Raji (cell line): Measurements from ENCODE around the gene IFNAR1.

Experiments
- POLR2A ChIP-seq: IDR thresholded peaks from 2 replicates; pipeline ENCODE4 v1.6.1; 2011; ENCODE audit warnings: low read depth, low read length, control low read depth; ENCODE audit not compliant: insufficient read depth

Gene IFNAR1

GRCh38 chr21:33299181-33299752 lies 25.5 kb upstream of the IFNAR1 start:
- TF ChIP-seq POLR2A, result no peak

GRCh38 chr21:33300701-33301631 lies 23.8 kb upstream of the IFNAR1 start:
- no peak for TF ChIP-seq POLR2A

GRCh38 chr21:33301632-33302002 lies 23.2 kb upstream of the IFNAR1 start:
- no peak for TF ChIP-seq POLR2A

GRCh38 chr21:33302055-33302454 lies 22.7 kb upstream of the IFNAR1 start:
- no peak for TF ChIP-seq POLR2A

- TF ChIP-seq POLR2A, result no peak
Measured at GRCh38 chr21:33302796-33303195, 22.0 kb upstream of the IFNAR1 start.

- no peak for TF ChIP-seq POLR2A
Measured at GRCh38 chr21:33305344-33305671, 19.5 kb upstream of the IFNAR1 start.

- TF ChIP-seq POLR2A, result no peak
Measured at GRCh38 chr21:33305938-33306337, 18.8 kb upstream of the IFNAR1 start.

GRCh38 chr21:33308586-33309490 lies 15.9 kb upstream of the IFNAR1 start:
- no peak for TF ChIP-seq POLR2A

- no peak for TF ChIP-seq POLR2A
Measured at GRCh38 chr21:33309778-33310177, 15.0 kb upstream of the IFNAR1 start.

- no peak for TF ChIP-seq POLR2A
Measured at GRCh38 chr21:33312121-33312520, 12.6 kb upstream of the IFNAR1 start.

- TF ChIP-seq POLR2A, result no peak
Measured at GRCh38 chr21:33313183-33313582, 11.6 kb upstream of the IFNAR1 start.

GRCh38 chr21:33313611-33314010 lies 11.2 kb upstream of the IFNAR1 start:
- TF ChIP-seq POLR2A, result no peak

- no peak for TF ChIP-seq POLR2A
Measured at GRCh38 chr21:33314111-33314510, 10.7 kb upstream of the IFNAR1 start.

- no peak for TF ChIP-seq POLR2A
Measured at GRCh38 chr21:33315946-33316710, 8.6 kb upstream of the IFNAR1 start.

GRCh38 chr21:33317145-33317544 lies 7.6 kb upstream of the IFNAR1 start:
- TF ChIP-seq POLR2A, result no peak
